ENCODE results near the gene CDH4.

CDH4 gene

GRCh38 chr20:61682996-61683681 lies 431.1 kb downstream of the CDH4 start:
- H3K27me3 Mint-ChIP-seq (ENCODE audit: low read depth): no peaks in the 10 kb centered on the region
- no peak overlapping the region for H3K4me3 Mint-ChIP-seq
- no peak overlapping the region for H3K27ac Mint-ChIP-seq
- H3K9me3 Mint-ChIP-seq: no peaks in the 10 kb centered on the region
- H3K36me3 Mint-ChIP-seq (ENCODE audit: low read depth): no peaks in the 10 kb centered on the region
- H3K4me1 Mint-ChIP-seq (ENCODE audit: low read depth): no peaks in the 10 kb centered on the region

DNA sequence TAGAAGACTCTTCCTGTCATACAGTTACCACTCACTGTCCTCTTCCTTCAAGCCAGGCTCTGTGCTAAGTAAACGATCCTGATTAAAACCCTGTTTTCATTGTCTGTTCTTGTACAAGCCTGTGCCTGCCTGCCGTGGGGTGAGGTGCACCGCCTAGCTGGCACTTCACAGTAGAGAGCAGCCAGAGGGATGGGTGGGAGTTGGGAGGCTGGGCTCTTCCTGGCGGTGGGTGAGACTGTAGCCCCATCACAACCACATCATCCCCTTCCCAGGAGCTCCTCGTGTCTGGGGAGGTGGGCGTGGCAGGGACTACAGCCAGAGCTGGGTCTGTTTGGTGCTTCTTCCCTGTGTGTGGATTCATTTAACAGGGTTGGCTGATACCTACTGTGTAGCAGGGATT lies 431.7 kb downstream of the CDH4 start:
- H3K36me3 Mint-ChIP-seq (ENCODE audit: low read depth): no peaks in the 10 kb centered on the region
- H3K4me1 Mint-ChIP-seq (ENCODE audit: low read depth): no peaks in the 10 kb centered on the region
- no peaks in the 10 kb centered on the region for H3K9me3 Mint-ChIP-seq
- no peak overlapping the region for H3K4me3 Mint-ChIP-seq
- H3K27me3 Mint-ChIP-seq (ENCODE audit: low read depth): no peaks in the 10 kb centered on the region
- no peak overlapping the region for H3K27ac Mint-ChIP-seq

DNA sequence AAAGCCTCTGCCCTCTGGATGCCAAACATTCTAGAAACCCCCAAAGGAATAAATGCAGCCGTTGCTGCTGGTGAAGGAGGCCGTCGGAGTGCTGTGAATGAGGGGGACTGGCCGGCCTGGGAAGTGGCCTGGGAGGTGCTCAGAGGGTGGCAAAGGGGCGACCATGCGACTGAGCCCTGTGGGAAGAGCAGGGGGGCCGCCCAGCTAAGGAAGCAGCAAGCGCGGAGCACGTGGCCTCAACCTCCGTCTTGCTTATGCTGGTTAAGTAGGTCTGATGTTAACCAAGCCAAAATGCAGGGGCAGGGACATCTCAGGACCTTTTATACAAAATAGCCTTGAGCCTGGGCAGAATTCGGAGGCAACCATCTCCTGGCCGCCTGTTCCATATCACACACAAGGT lies 432.1 kb downstream of the CDH4 start:
- Mint-ChIP-seq H3K4me3 (no peak overlapping the region), H3K27me3 (ENCODE audit: low read depth) (no peaks in the 10 kb centered on the region), H3K4me1 (ENCODE audit: low read depth) (no peaks in the 10 kb centered on the region), H3K9me3 (no peaks in the 10 kb centered on the region), H3K27ac (no peak overlapping the region), H3K36me3 (ENCODE audit: low read depth) (no peaks in the 10 kb centered on the region)

GRCh38 chr20:61684583-61685235 lies 432.6 kb downstream of the CDH4 start:
- no peaks in the 10 kb centered on the region for H3K27me3 Mint-ChIP-seq (ENCODE audit: low read depth)
- H3K27ac Mint-ChIP-seq: no peak overlapping the region
- H3K36me3 Mint-ChIP-seq (ENCODE audit: low read depth): no peaks in the 10 kb centered on the region
- peaks cover 3% of the 10 kb centered on the region for H3K9me3 Mint-ChIP-seq
- H3K4me1 Mint-ChIP-seq (ENCODE audit: low read depth): no peaks in the 10 kb centered on the region
- H3K4me3 Mint-ChIP-seq: no peak overlapping the region

DNA sequence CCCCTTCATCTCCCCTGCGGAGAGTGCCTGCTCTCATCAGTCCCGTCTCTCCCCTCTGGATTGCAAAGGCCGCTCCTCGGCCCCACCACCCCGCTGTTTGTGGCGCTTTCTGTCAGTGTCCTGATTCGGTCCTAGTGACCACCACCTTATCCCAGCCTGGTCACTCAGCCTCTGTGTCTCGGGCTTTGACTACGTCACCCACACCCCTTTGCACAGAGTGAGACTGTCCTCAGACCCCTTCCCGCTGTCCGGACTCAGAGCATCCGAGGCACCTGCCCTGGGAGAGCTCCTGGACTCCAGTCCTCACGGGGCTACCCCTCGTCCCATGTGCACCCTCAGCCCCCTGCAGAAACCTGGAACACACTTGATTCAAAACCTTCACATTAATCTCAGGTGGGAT lies 433.4 kb downstream of the CDH4 start:
- H3K9me3 Mint-ChIP-seq: peaks cover 4% of the 10 kb centered on the region
- no peaks in the 10 kb centered on the region for H3K36me3 Mint-ChIP-seq (ENCODE audit: low read depth)
- no peaks in the 10 kb centered on the region for H3K4me1 Mint-ChIP-seq (ENCODE audit: low read depth)
- H3K4me3 Mint-ChIP-seq: no peak overlapping the region
- H3K27ac Mint-ChIP-seq: no peak overlapping the region
- no peaks in the 10 kb centered on the region for H3K27me3 Mint-ChIP-seq (ENCODE audit: low read depth)

DNA sequence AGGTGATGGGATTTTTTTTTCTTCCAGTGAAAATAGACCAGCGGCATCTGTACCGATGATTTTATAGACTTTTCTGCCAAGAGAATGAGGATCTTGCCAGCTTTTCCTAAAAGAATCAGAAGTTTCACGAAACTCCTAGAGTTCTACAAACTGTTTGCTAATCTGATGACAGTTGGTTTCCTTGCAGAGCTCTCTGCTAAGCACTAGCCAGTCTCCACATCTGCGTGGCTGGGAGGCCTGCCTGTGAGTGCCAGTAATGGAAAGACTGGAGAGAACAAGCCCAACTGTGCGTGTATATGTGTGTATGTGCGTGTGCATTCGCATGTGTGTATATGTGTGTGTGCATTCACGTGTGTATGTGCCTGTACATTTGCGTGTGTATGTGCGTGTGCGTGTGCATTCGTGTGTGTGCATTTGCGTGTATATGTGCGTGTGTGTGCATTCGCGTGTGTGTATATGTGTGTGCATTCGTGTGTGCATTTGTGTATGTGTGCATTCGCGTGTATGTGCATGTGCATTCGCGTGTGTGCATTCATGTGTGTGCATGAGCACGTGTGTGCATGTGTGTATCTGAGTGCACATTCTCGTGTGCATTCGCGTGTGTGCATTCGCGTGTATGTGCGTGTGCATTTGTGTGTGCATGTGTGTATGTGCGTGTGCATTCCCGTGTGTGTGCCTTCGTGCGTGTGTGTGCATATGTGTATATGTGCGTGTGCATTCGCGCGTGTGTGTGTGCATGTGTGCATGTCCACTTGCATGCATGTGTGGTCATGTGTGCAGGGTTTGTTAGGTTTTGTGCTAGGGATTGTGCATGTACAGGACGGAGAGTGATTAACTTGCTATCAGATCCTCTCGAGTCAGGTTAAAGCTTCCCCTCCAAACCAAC lies 434.2 kb downstream of the CDH4 start:
- H3K9me3 Mint-ChIP-seq: peaks cover 4% of the 10 kb centered on the region
- no peaks in the 10 kb centered on the region for H3K36me3 Mint-ChIP-seq (ENCODE audit: low read depth)
- H3K27me3 Mint-ChIP-seq (ENCODE audit: low read depth): no peaks in the 10 kb centered on the region
- no peak overlapping the region for H3K27ac Mint-ChIP-seq
- no peak overlapping the region for H3K4me3 Mint-ChIP-seq
- no peaks in the 10 kb centered on the region for H3K4me1 Mint-ChIP-seq (ENCODE audit: low read depth)

GRCh38 chr20:61688411-61688810 lies 436.4 kb downstream of the CDH4 start:
- Mint-ChIP-seq H3K36me3 (ENCODE audit: low read depth) (no peaks in the 10 kb centered on the region), H3K9me3 (peaks cover 4% of the 10 kb centered on the region), H3K4me1 (ENCODE audit: low read depth) (no peaks in the 10 kb centered on the region), H3K27ac (no peak overlapping the region), H3K27me3 (ENCODE audit: low read depth) (no peaks in the 10 kb centered on the region), H3K4me3 (no peak overlapping the region)

DNA sequence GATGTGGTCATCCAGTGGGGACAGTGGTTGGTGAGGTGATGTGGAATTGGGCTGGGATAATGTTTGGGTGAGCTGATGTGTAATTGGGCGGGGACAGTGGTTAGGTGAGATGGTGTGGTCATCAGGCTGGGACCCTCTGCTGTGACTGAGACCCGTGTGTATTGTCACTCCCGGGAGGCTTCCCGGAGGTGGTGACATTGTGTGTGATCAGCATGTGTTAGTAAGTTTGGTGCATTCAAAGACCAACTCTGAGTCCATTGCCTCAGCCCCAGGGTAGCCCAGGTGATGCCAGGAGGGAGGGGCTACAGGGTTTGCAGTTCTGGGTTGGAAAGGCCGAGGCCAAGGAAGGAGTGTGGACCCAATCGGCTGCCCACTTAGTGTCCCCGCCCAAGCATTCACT lies 438.1 kb downstream of the CDH4 start:
- Mint-ChIP-seq H3K4me3 (no peak overlapping the region), H3K27me3 (ENCODE audit: low read depth) (no peaks in the 10 kb centered on the region), H3K36me3 (ENCODE audit: low read depth) (no peaks in the 10 kb centered on the region), H3K27ac (no peak overlapping the region), H3K9me3 (peaks cover 4% of the 10 kb centered on the region), H3K4me1 (ENCODE audit: low read depth) (no peaks in the 10 kb centered on the region)

GRCh38 chr20:61690993-61691838 lies 439.2 kb downstream of the CDH4 start:
- Mint-ChIP-seq H3K36me3 (ENCODE audit: low read depth) (no peaks in the 10 kb centered on the region), H3K9me3 (peaks cover 4% of the 10 kb centered on the region), H3K4me1 (ENCODE audit: low read depth) (no peaks in the 10 kb centered on the region), H3K27ac (no peak overlapping the region), H3K27me3 (ENCODE audit: low read depth) (no peaks in the 10 kb centered on the region), H3K4me3 (no peak overlapping the region)

GRCh38 chr20:61691978-61692377 lies 439.9 kb downstream of the CDH4 start:
- H3K9me3 Mint-ChIP-seq: peaks cover 4% of the 10 kb centered on the region
- H3K27ac Mint-ChIP-seq: no peak overlapping the region
- H3K36me3 Mint-ChIP-seq (ENCODE audit: low read depth): no peaks in the 10 kb centered on the region
- no peaks in the 10 kb centered on the region for H3K4me1 Mint-ChIP-seq (ENCODE audit: low read depth)
- no peaks in the 10 kb centered on the region for H3K27me3 Mint-ChIP-seq (ENCODE audit: low read depth)
- no peak overlapping the region for H3K4me3 Mint-ChIP-seq

DNA sequence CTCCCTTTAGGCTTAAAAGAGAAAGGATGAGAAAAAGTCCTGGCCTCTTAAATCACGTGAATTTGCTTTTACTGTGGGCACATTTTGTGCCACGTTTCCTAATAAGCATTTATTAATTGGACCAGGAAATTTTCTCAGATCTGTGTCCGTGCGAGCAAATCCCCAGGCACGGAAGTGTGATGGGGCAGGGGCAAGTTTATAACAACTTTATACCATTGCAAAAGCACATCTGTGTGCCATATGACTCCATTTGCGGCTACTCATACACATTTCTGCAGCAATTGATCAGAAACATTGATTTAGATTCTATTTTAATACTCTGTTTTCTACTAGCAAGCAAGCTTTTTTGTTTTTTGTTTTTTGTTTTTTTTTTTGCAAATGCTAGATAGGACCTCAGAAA lies 440.4 kb downstream of the CDH4 start:
- Mint-ChIP-seq H3K4me1 (ENCODE audit: low read depth) (no peaks in the 10 kb centered on the region), H3K27ac (no peak overlapping the region), H3K9me3 (peaks cover 4% of the 10 kb centered on the region), H3K27me3 (ENCODE audit: low read depth) (no peaks in the 10 kb centered on the region), H3K4me3 (no peak overlapping the region), H3K36me3 (ENCODE audit: low read depth) (no peaks in the 10 kb centered on the region)

DNA sequence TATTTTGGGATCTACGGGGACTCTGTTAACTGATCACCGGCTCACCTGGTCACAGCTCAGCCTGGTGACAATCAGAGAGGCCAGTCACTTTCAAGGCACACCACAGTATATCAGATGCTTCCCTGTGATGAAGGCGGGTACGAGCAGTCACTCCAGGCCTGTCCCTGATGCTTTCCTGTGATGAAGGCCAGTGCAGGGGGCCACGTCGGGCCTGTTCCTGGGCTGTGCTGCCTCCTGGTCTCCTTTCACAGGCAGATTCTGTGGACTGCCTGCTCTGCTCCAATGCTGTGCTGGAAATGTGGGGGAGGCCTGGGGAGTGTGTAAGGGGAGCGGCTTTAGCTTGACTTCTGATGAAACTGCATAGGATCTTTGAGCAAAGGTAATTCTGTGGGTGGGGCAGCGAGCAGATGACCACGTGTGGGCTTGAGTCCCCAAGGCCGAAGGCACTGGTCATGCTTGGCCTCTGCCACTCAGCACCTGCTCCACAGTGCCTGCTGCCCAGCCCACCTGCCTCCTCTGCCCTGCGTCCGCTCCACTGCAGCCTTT lies 441.1 kb downstream of the CDH4 start:
- H3K9me3 Mint-ChIP-seq: peaks cover 4% of the 10 kb centered on the region
- H3K36me3 Mint-ChIP-seq (ENCODE audit: low read depth): no peaks in the 10 kb centered on the region
- H3K4me1 Mint-ChIP-seq (ENCODE audit: low read depth): no peaks in the 10 kb centered on the region
- H3K27ac Mint-ChIP-seq: no peak overlapping the region
- no peaks in the 10 kb centered on the region for H3K27me3 Mint-ChIP-seq (ENCODE audit: low read depth)
- H3K4me3 Mint-ChIP-seq: no peak overlapping the region

DNA sequence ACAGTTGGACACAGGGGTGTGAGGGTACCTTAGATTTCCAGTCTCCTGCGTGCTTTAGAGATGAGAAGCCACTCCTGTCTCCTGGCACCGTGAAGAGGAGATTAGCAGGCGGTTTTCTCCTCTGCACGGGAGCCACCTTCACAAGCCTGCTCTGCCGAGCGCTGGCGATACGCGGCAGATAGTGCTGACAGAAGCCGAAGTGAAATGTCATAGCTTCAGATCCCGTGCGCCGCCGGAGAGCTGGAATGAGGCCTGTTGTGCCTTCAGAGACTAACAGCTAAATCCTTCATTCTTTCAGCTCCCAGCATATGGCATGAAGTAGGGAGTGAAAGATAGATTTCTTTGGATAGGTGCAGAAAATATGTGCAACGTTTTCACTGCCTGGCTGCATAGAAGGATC lies 442.6 kb downstream of the CDH4 start:
- Mint-ChIP-seq H3K36me3 (ENCODE audit: low read depth) (no peaks in the 10 kb centered on the region), H3K4me1 (ENCODE audit: low read depth) (no peaks in the 10 kb centered on the region), H3K4me3 (no peak overlapping the region), H3K27me3 (ENCODE audit: low read depth) (no peaks in the 10 kb centered on the region), H3K27ac (no peak overlapping the region), H3K9me3 (peaks cover 1% of the 10 kb centered on the region)

- no peak overlapping the region for H3K27ac Mint-ChIP-seq
- H3K9me3 Mint-ChIP-seq: no peaks in the 10 kb centered on the region
- no peaks in the 10 kb centered on the region for H3K4me1 Mint-ChIP-seq (ENCODE audit: low read depth)
- H3K36me3 Mint-ChIP-seq (ENCODE audit: low read depth): no peaks in the 10 kb centered on the region
- H3K4me3 Mint-ChIP-seq: no peak overlapping the region
- H3K27me3 Mint-ChIP-seq (ENCODE audit: low read depth): no peaks in the 10 kb centered on the region
Observed at GRCh38 chr20:61695741-61696140, 443.7 kb downstream of the CDH4 start.
